C4-2B (cell line): Measurements from ENCODE around the gene NES.

Source experiments
- H3K27ac ChIP-seq: fragments of 450-650 bp; 2 replicates; pipeline ENCODE4 v1.5.1; 2017
- ZFX ChIP-seq: fragments of 450-650 bp; IDR thresholded peaks from 2 replicates; pipeline ENCODE4 v1.6.1; 2017
- TF ChIP-seq, protein P1 (sequence below): fragments of 450-650 bp; conservative IDR thresholded peaks from 2 replicates; pipeline ENCODE4 v1.5.1; 2017; ENCODE audit warnings: mild to moderate bottlenecking

NES gene

DNA sequence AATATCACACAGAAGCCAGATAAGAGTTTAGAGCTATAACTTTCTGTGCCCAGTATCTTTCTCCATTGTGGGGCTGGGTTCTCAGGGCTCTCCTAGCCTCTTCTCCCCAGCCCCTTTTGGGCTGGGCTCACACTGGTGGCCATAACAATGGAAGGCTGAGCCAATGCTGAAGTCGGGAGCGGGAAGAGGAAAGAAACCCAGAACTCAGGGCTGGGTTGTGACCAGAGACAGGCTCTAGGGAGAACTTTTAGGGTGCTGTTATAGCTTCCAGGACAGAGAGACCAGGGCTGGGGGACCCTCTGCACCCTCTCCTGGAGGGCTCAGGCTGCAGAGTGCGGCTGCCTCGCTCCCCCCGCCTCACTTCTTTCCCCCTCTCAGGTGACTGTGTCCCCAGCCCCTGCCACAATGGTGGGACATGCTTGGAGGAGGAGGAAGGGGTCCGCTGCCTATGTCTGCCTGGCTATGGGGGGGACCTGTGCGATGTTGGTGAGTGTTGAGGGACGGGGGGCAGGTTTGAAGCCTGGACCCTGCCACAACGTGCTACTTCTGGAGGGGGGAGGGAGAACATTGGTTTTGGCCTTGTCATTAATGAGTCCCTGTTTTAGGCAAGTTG is 21.2 kb downstream of the NES start:
- TF ChIP-seq, protein P1, sequence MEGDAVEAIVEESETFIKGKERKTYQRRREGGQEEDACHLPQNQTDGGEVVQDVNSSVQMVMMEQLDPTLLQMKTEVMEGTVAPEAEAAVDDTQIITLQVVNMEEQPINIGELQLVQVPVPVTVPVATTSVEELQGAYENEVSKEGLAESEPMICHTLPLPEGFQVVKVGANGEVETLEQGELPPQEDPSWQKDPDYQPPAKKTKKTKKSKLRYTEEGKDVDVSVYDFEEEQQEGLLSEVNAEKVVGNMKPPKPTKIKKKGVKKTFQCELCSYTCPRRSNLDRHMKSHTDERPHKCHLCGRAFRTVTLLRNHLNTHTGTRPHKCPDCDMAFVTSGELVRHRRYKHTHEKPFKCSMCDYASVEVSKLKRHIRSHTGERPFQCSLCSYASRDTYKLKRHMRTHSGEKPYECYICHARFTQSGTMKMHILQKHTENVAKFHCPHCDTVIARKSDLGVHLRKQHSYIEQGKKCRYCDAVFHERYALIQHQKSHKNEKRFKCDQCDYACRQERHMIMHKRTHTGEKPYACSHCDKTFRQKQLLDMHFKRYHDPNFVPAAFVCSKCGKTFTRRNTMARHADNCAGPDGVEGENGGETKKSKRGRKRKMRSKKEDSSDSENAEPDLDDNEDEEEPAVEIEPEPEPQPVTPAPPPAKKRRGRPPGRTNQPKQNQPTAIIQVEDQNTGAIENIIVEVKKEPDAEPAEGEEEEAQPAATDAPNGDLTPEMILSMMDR: no peak
- no peak for TF ChIP-seq ZFX
- H3K27ac ChIP-seq: no peak overlapping the region

DNA sequence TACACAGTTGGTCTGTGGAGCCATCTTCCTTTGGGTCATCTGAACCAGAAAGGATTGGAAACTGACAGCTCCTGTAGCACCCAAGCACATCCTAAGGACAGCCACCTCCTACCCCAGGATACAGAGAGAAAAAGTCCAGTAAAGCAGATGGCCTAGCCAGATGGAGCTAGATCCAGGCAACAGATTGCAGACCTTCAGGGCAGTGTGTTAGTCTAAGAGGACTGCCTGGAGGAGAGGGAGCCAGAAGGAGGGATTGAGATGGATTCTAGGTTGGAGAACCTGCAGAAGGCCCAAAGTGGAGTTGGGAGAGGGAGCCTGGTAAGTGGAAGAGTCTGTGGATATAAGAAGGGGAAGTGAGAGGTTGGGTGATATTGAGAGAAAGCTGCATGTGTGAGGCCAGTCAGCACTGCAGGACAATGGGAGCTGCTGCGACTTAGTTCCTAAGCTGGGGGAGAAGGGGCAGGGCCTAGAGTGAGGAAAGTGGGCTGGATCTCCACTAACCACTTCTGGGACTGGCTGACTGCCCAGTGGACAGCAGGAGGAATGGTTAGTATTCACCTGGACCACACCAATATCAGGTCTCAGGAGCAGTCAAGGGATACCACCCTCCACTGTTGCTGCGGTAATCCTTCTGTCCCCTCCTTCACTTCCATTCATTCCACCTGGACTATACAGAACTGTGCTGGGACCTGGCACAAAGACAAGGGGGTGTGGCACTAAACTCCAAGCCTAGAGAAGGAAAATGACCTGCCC is 21.9 kb downstream of the NES start:
- no peak overlapping the region for H3K27ac ChIP-seq
- TF ChIP-seq, protein P1: no peak
- no peak for TF ChIP-seq ZFX

DNA sequence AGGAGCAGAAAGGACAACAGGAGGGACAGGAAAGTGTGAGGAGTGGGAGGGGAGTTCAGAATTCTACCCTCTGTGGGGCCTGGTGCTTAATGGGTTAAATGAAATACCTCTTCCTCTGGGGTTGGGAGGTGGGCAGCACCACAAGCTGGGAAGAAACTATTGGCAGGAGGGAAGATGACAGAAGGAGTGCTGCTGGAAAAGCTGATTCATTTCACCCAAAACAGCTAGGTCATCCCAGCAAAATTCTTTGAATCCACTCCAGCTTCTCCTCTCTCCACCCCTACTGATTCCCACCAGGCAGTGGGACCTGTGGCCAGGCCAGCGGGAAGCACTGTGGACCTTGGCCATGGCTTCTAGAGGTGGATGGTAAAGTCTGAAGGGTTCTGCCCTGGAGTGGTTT is 22.5 kb downstream of the NES start:
- no peak for TF ChIP-seq ZFX
- TF ChIP-seq, protein P1: no peak
- H3K27ac ChIP-seq: no peak overlapping the region

DNA sequence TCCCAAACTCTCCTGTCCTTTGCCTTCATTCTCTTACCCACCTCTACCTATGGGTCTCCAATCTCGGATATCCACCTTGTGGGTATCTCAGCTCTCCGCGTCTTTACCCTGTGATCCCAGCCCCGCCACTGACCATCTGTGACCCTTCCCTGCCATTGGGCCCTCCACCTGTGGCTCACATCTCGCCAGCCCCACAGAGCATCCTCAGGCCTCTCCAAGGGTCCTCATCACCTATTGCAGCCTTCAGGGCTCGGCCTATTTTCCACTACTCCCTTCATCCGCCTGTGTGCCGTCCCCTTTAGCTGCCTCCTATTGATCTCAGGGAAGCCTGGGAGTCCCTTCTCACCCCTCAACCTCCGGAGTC is 24.2 kb downstream of the NES start:
- TF ChIP-seq, protein P1: no peak
- no peak for TF ChIP-seq ZFX
- H3K27ac ChIP-seq: no peak overlapping the region

DNA sequence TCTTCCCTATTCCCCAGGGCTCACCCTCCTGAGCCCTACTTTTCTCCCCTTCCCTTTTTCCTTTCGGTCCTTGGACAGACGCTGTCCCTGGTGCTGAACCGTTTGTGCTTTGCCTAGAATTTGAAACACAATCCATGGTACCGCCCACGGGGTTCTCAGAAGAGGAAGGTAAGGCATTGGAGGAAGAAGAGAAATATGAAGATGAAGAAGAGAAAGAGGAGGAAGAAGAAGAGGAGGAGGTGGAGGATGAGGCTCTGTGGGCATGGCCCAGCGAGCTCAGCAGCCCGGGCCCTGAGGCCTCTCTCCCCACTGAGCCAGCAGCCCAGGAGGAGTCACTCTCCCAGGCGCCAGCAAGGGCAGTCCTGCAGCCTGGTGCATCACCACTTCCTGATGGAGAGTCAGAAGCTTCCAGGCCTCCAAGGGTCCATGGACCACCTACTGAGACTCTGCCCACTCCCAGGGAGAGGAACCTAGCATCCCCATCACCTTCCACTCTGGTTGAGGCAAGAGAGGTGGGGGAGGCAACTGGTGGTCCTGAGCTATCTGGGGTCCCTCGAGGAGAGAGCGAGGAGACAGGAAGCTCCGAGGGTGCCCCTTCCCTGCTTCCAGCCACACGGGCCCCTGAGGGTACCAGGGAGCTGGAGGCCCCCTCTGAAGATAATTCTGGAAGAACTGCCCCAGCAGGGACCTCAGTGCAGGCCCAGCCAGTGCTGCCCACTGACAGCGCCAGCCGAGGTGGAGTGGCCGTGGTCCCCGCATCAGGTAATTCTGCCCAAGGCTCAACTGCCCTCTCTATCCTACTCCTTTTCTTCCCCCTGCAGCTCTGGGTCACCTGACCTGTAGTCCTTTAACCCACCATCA is 24.8 kb downstream of the NES start:
- no peak for TF ChIP-seq ZFX
- TF ChIP-seq, protein P1: no peak
- H3K27ac ChIP-seq: no peak overlapping the region

DNA sequence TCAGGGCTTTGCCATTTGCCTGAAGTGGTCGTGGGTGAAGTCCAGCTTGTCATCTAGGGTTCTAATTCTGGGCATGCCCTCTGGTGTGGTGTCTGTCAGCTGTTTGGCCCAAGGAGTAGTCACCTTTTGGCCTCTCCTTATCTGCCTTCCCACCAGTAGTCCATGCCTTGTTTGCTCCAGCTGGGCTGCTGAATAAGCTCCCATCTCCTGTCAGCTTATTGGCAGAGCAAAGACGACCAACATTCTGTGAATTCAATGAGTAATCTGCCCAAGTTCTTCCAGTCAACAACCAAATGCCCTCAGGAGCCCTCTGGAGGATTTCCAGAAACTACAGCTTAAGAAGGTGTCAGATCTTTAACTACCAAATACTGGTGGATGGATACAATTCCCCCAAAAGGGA is 28.3 kb downstream of the NES start:
- no peak for TF ChIP-seq ZFX
- TF ChIP-seq, protein P1: no peak
- no peak overlapping the region for H3K27ac ChIP-seq

DNA sequence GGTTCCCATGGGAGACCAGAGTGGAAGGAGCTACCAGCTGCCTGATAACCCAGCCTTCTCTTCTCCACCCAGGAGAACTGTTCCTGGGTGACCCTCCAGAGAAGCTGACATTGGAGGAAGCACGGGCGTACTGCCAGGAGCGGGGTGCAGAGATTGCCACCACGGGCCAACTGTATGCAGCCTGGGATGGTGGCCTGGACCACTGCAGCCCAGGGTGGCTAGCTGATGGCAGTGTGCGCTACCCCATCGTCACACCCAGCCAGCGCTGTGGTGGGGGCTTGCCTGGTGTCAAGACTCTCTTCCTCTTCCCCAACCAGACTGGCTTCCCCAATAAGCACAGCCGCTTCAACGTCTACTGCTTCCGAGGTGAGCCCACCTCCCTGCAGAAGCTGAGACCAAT is 28.7 kb downstream of the NES start:
- no peak for TF ChIP-seq ZFX

More for the DNA sequence above, 28.7 kb downstream of the NES start:
- no peak overlapping the region for H3K27ac ChIP-seq
